ENCODE results near the gene FTCDNL1. TPM values are rescaled to one million over a fixed set of nuclear protein-coding genes. Genes with fewer than 3 reads are reported as not detected.

The FTCDNL1 gene
- total RNA-seq, result 1 to 10 TPM; 2.2 to 2.6 (median 2.3) TPM

- Mint-ChIP-seq H3K27me3 (ENCODE audit: low read depth) (no peaks in the 10 kb centered on the region), H3K4me1 (ENCODE audit: low read depth) (peaks cover 7% of the 10 kb centered on the region), H3K36me3 (ENCODE audit: insufficient read depth) (no peaks in the 10 kb centered on the region), H3K4me3 (peak within 1 kb of the TSS; percentile 90), H3K9me3 (no peaks in the 10 kb centered on the region)
- DNase-seq (peak; percentile 56), ATAC-seq (peak; percentile 97)
Observed at GRCh38 chr2:199850718-199851500, at the start of gene FTCDNL1. FTCDNL1 (minus strand) TSS chr2:199851192; CDS start chr2:199848962, 2,230 bp downstream.

- Mint-ChIP-seq H3K4me3 (no peak overlapping the region), H3K4me1 (ENCODE audit: low read depth) (no peaks in the 10 kb centered on the region), H3K27me3 (ENCODE audit: low read depth) (no peaks in the 10 kb centered on the region), H3K36me3 (ENCODE audit: insufficient read depth) (no peaks in the 10 kb centered on the region), H3K9me3 (no peaks in the 10 kb centered on the region)
- no peak for ATAC-seq
- no peak for DNase-seq
Observed at GRCh38 chr2:199896617-199897016, 45.6 kb upstream of the FTCDNL1 start.

GRCh38 chr2:199895406-199895805 is 44.4 kb upstream of the FTCDNL1 start:
- Mint-ChIP-seq H3K27me3 (ENCODE audit: low read depth) (no peaks in the 10 kb centered on the region), H3K36me3 (ENCODE audit: insufficient read depth) (no peaks in the 10 kb centered on the region), H3K4me1 (ENCODE audit: low read depth) (no peaks in the 10 kb centered on the region), H3K9me3 (no peaks in the 10 kb centered on the region), H3K4me3 (no peak overlapping the region)
- no peak for DNase-seq
- ATAC-seq, result no peak

GRCh38 chr2:199883474-199884212 is 32.7 kb upstream of the FTCDNL1 start:
- no peaks in the 10 kb centered on the region for H3K4me1 Mint-ChIP-seq (ENCODE audit: low read depth)
- H3K9me3 Mint-ChIP-seq, result peaks cover 8% of the 10 kb centered on the region
- peaks cover 18% of the 10 kb centered on the region for H3K27me3 Mint-ChIP-seq (ENCODE audit: low read depth)
- ATAC-seq, result no peak
- H3K4me3 Mint-ChIP-seq, result no peak overlapping the region
- no peaks in the 10 kb centered on the region for H3K36me3 Mint-ChIP-seq (ENCODE audit: insufficient read depth)
- no peak for DNase-seq

- H3K36me3 Mint-ChIP-seq (ENCODE audit: insufficient read depth), result no peaks in the 10 kb centered on the region
- peaks cover 18% of the 10 kb centered on the region for H3K27me3 Mint-ChIP-seq (ENCODE audit: low read depth)
- no peak for DNase-seq
- peaks cover 8% of the 10 kb centered on the region for H3K9me3 Mint-ChIP-seq
- no peaks in the 10 kb centered on the region for H3K4me1 Mint-ChIP-seq (ENCODE audit: low read depth)
- no peak for ATAC-seq
- H3K4me3 Mint-ChIP-seq, result no peak overlapping the region
Observed at GRCh38 chr2:199882667-199883066, 31.7 kb upstream of the FTCDNL1 start.

GRCh38 chr2:199875400-199875799 is 24.4 kb upstream of the FTCDNL1 start:
- H3K9me3 Mint-ChIP-seq, result peaks cover 15% of the 10 kb centered on the region
- peaks cover 3% of the 10 kb centered on the region for H3K36me3 Mint-ChIP-seq (ENCODE audit: insufficient read depth)
- ATAC-seq (no peak), DNase-seq (no peak)
- peaks cover 12% of the 10 kb centered on the region for H3K27me3 Mint-ChIP-seq (ENCODE audit: low read depth)
- no peak overlapping the region for H3K4me3 Mint-ChIP-seq
- no peaks in the 10 kb centered on the region for H3K4me1 Mint-ChIP-seq (ENCODE audit: low read depth)

GRCh38 chr2:199874209-199874608 is 23.2 kb upstream of the FTCDNL1 start:
- peaks cover 15% of the 10 kb centered on the region for H3K9me3 Mint-ChIP-seq
- no peak for ATAC-seq
- no peaks in the 10 kb centered on the region for H3K4me1 Mint-ChIP-seq (ENCODE audit: low read depth)
- no peak for DNase-seq
- H3K36me3 Mint-ChIP-seq (ENCODE audit: insufficient read depth), result peaks cover 3% of the 10 kb centered on the region
- H3K27me3 Mint-ChIP-seq (ENCODE audit: low read depth), result peaks cover 12% of the 10 kb centered on the region
- no peak overlapping the region for H3K4me3 Mint-ChIP-seq

GRCh38 chr2:199870581-199870980 is 19.6 kb upstream of the FTCDNL1 start:
- Mint-ChIP-seq H3K36me3 (ENCODE audit: insufficient read depth) (peaks cover 3% of the 10 kb centered on the region), H3K27me3 (ENCODE audit: low read depth) (peaks cover 14% of the 10 kb centered on the region), H3K4me3 (no peak overlapping the region), H3K4me1 (ENCODE audit: low read depth) (no peaks in the 10 kb centered on the region), H3K9me3 (peaks cover 15% of the 10 kb centered on the region)
- DNase-seq (no peak), ATAC-seq (no peak)

- ATAC-seq, result no peak
- Mint-ChIP-seq H3K9me3 (peaks cover 9% of the 10 kb centered on the region), H3K4me3 (no peak overlapping the region), H3K27me3 (ENCODE audit: low read depth) (peaks cover 9% of the 10 kb centered on the region), H3K4me1 (ENCODE audit: low read depth) (no peaks in the 10 kb centered on the region), H3K36me3 (ENCODE audit: insufficient read depth) (peaks cover 3% of the 10 kb centered on the region)
- DNase-seq, result no peak
Observed at GRCh38 chr2:199869653-199870052, 18.7 kb upstream of the FTCDNL1 start.

- Mint-ChIP-seq H3K9me3 (peaks cover 5% of the 10 kb centered on the region), H3K27me3 (ENCODE audit: low read depth) (peaks cover 7% of the 10 kb centered on the region), H3K4me3 (no peak overlapping the region), H3K36me3 (ENCODE audit: insufficient read depth) (peaks cover 3% of the 10 kb centered on the region), H3K4me1 (ENCODE audit: low read depth) (no peaks in the 10 kb centered on the region)
- DNase-seq, result no peak
- no peak for ATAC-seq
Observed at GRCh38 chr2:199869227-199869541, 18.2 kb upstream of the FTCDNL1 start.

GRCh38 chr2:199868431-199869226 is 17.6 kb upstream of the FTCDNL1 start:
- H3K4me3 Mint-ChIP-seq, result no peak overlapping the region
- no peaks in the 10 kb centered on the region for H3K36me3 Mint-ChIP-seq (ENCODE audit: insufficient read depth)
- H3K27me3 Mint-ChIP-seq (ENCODE audit: low read depth), result peaks cover 3% of the 10 kb centered on the region
- H3K4me1 Mint-ChIP-seq (ENCODE audit: low read depth), result no peaks in the 10 kb centered on the region
- H3K9me3 Mint-ChIP-seq, result no peaks in the 10 kb centered on the region
- DNase-seq (no peak), ATAC-seq (no peak)

- H3K4me1 Mint-ChIP-seq (ENCODE audit: low read depth), result no peaks in the 10 kb centered on the region
- no peaks in the 10 kb centered on the region for H3K9me3 Mint-ChIP-seq
- ATAC-seq (no peak), DNase-seq (no peak)
- peaks cover 9% of the 10 kb centered on the region for H3K27me3 Mint-ChIP-seq (ENCODE audit: low read depth)
- H3K36me3 Mint-ChIP-seq (ENCODE audit: insufficient read depth), result no peaks in the 10 kb centered on the region
- no peak overlapping the region for H3K4me3 Mint-ChIP-seq
Observed at GRCh38 chr2:199865905-199866304, 14.9 kb upstream of the FTCDNL1 start.

- no peak overlapping the region for H3K4me3 Mint-ChIP-seq
- no peaks in the 10 kb centered on the region for H3K4me1 Mint-ChIP-seq (ENCODE audit: low read depth)
- no peaks in the 10 kb centered on the region for H3K36me3 Mint-ChIP-seq (ENCODE audit: insufficient read depth)
- peaks cover 14% of the 10 kb centered on the region for H3K27me3 Mint-ChIP-seq (ENCODE audit: low read depth)
- ATAC-seq, result no peak
- no peak for DNase-seq
- no peaks in the 10 kb centered on the region for H3K9me3 Mint-ChIP-seq
Observed at GRCh38 chr2:199862788-199863187, 11.8 kb upstream of the FTCDNL1 start.

- peaks cover 22% of the 10 kb centered on the region for H3K27me3 Mint-ChIP-seq (ENCODE audit: low read depth)
- H3K36me3 Mint-ChIP-seq (ENCODE audit: insufficient read depth), result no peaks in the 10 kb centered on the region
- H3K4me1 Mint-ChIP-seq (ENCODE audit: low read depth), result no peaks in the 10 kb centered on the region
- DNase-seq, result no peak
- no peak overlapping the region for H3K4me3 Mint-ChIP-seq
- ATAC-seq, result no peak
- no peaks in the 10 kb centered on the region for H3K9me3 Mint-ChIP-seq
Observed at GRCh38 chr2:199861132-199861774, 10.3 kb upstream of the FTCDNL1 start.
